CD1c-positive myeloid dendritic cell (primary cell): ENCODE results near the gene PFKFB1.

Experiments used
- DNase-seq: peaks from one replicate; pipeline ENCODE4 v3.0.0-alpha.2; 2016; ENCODE audit errors: extremely low spot score

The PFKFB1 gene

GRCh38 chrX:54994099-54994498, at the start of gene PFKFB1:
PFKFB1 (minus strand) TSS chrX:54994188; CDS start chrX:54994007, 181 bp downstream.
- no peak for DNase-seq

DNA sequence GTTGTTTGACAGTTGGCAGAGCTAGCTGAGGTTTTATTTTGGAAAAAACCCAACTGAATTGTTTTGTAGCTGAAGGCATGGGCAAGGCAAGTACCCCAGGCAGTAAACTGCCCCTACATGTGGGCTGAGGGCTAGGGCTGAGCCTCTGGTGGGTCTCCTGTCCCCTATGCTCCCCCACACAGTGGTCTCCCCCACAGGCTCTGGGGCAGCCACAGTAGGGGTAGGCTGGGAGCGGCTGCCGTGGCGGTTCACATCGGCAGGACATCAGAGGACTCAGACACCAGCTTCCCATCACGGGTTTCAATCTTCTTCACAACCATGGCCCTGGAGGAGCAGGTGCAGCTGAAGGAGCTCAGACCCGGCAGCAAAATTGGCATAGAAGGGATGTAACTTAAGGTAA, 47.5 kb upstream of the PFKFB1 start:
- no peak for DNase-seq

- no peak for DNase-seq
Measured at GRCh38 chrX:55039471-55039870, 45.5 kb upstream of the PFKFB1 start.

DNA sequence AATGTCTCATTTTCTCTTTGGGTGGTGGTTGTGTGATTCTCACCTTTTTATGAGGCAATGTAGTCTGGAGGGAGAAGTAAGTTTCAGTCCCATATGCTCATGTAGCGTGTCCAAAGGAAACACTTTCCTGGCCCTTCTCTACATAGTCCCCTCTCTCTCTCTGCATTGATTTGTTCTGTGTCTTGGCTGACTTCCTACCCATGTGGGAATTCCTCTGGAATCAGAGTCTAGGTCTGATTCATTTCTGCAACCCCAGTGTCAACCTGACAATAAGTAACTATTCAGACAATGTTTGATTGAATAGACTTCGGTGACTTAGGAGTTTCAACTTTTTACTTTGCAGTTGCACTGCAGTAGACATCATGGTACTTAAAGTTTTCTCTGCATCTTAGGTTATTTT, 39.4 kb upstream of the PFKFB1 start:
- DNase-seq, result no peak

- no peak for DNase-seq
Measured at GRCh38 chrX:55030271-55031205, 36.5 kb upstream of the PFKFB1 start, which contains the start of gene ALAS2. ALAS2 (minus strand) TSS chrX:55030977; CDS start chrX:55026000, 4,977 bp downstream.

- DNase-seq, result no peak
Measured at GRCh38 chrX:55029291-55029690, 35.3 kb upstream of the PFKFB1 start.

DNA sequence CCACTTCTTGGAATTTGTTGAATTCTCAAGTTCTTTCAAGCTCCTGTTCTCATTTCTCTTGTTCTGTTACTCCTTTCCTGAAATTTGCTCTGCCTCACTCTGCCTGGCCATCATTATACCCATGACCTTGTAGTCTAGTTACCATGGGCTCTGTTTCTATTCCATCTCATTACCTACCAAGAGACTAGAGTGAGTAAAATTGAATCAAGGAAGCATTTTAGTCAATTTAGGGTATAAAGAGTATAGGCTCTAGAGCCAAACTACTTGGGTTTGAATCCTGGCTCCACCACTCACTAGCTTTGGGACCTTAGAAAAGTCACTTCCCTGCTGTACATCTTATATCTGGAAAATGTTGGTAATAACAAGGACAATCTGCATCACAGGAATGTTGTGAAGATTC, 34.6 kb upstream of the PFKFB1 start:
- no peak for DNase-seq

DNA sequence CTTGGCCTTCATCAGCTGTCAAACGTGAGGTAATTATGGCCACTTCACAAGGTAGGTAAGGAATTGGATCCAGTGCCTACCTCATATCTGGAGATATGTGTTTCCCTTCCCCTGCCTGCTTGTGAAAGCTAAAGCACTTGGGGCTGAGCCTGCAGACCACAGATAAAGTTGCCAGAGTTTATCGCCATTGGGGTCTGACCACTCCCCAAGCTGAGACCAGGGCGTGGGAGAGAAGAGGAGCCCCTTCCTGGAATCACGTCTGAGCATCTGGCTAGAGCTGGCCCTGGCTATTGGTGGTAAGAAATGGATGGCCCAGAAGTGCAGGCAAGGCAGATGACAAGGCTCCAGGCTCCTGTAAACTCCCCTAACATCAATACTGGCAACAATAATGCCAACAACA, 34.1 kb upstream of the PFKFB1 start:
- no peak for DNase-seq

GRCh38 chrX:55026840-55027239, 32.9 kb upstream of the PFKFB1 start:
- no peak for DNase-seq

DNA sequence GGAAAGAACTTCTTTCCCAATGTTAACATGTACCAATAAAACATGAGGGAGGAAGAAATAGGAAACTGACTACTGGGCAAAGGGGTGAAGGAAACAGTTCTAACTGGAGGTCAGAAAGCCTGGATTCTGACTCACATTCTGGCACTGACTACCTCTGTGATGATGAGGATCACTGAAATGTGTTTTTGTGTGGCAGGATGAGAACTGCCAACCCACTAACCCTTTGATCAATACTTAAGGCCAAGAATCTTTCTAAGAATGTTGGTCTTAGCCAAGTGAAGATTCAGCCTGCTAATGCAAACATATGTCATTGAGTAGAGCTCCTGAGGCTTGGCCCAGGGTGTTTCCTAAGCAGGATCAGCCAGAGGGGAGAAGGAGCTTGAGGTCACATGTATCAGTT, 32.2 kb upstream of the PFKFB1 start:
- DNase-seq, result no peak

GRCh38 chrX:55014897-55015299, 20.9 kb upstream of the PFKFB1 start:
- no peak for DNase-seq

DNA sequence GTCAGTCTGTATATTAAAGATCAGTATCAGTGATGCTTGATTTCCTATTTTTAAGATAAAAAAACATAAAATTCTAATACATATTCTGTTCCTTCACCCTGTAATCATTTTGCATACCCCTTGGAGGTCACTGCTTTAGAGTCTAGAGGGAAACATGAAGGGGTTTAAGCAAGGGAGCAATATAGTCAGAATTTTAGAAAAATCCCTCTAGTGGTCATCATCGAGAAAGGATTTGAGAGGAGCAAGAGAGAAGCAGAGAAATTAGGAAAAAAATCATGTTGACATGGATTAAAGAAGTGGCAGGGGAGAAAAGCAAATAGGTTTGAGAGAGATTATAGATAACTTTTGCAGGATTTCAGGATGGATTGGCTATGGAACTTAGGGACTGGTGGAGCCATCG, 17.3 kb upstream of the PFKFB1 start:
- no peak for DNase-seq

GRCh38 chrX:55008571-55009358, 14.8 kb upstream of the PFKFB1 start:
- DNase-seq, result peak; percentile 48

DNA sequence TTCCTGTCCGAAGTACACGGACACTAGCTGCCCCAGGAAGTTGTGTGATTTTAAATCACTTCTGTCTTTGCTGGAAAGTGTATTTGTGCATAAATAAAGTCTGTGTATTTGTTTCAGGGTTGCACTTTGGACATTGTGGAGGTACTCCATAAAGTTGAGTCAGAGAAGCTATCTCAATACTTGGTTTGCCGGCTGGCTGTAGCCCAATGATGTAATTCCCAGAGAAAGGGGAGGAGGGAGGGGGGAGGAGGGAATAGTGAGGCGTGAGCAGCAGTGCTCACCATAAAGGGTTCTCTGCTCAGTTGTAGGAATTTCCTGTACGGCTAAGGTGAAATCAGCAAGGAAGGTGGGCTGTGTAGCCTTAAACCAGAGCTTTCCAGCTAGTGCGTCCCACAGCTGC, 13.7 kb upstream of the PFKFB1 start:
- DNase-seq, result no peak

GRCh38 chrX:55006827-55007621, 13.0 kb upstream of the PFKFB1 start:
- DNase-seq, result no peak

DNA sequence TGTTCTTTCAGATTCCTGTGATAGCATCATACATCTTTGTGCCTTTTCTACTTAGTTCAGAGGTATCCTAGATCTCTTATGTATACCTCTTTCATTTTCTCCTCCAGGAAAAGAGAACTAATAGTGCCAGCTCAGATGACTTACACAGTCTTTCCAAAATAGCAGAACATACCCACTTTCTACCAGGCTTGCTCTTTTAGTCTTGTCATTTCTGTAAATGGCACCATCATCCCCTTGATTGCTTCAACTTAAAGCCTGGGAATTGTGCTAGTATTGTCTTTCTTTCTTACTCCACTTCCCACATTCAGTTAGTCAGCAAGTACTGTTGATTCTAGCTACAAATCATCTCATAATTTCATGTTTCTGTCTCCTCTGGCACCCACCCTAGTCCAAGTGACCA, 11.3 kb upstream of the PFKFB1 start:
- DNase-seq, result peak; percentile 47

DNA sequence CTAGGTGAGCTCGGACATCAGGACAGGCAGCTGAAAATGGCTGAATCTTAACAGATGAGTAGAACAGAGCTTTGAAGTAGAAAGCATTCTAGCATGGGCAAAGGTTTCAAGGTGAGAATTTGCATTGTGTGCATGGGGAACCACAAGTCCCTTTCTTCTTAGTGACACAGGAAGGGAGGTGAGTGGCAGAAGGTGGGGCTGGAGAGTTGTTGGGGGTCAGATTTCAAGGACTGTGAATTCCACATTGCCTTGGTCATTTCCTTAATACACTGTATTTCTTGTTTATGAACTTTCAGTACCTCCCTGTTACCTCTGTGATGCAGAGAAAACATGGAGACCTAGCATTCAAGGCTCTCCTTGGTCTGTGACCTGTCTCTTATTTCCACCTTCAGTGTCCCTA, 10.2 kb upstream of the PFKFB1 start:
- DNase-seq, result no peak

GRCh38 chrX:54999717-55000598, 6.0 kb upstream of the PFKFB1 start, which contains the start of gene APEX2:
APEX2 (plus strand) TSS chrX:55000363; CDS start chrX:55000423, 60 bp downstream.
- DNase-seq, result peak; percentile 95

DNA sequence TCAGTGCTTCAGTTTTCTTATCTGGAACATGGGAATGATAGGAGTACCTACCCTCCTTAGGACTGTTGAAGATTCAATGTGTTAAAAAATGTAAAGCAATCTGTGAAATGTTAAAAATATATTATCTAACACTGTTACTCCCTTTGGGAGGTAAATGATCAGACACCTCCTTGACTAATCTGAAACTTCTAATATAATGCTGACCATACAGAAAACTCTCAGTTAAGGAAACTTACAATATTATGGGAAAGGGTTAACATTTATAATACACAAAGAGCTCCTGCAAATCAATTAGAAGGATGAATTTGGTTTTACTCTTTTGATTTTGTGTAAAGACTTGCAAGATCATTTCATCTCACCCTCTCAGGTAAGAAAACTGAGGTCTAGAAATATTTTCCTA, 1.6 kb upstream of the PFKFB1 start:
- DNase-seq, result no peak

DNA sequence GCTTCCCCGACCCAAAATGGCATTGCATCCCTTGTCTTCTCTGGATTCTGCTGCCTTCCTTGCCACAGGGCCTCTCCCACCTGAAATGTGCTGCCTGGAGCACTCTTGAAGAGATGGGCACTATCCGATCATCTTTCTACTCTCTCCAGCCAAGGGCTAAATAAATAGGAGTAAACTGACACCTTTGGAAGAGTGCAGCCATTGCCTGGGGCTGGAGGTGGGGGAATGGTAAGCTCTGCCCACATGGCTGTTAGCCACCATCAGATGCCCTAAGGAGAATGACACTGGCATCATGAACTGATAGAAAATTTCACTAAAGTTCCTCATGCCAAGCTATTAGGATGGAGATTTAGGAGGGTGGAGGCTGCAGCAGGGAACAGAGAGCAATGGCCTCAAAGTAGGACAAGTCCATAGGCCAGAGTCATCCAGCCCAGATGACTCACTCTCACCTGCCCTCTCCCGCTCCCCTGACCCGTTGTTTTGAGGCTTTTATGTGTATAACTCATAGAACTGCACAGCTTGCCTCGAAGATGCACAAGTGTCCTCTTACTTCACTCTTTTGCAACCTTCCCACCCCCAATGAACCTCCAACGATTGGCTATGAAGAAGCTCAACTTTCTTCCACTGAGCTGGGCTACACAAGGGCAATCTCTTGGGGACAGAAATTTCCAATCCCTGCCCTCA, 822 bp upstream of the PFKFB1 start:
- DNase-seq, result peak; percentile 79
